GM19324 (cell line): ENCODE results near the gene KIF2C.
"Not testable (repeated sequence)": the region's sequence is repeated elsewhere in the genome, so short reads cannot be mapped to it uniquely, and the experiment has no call there.

Experiments used
- ATAC-seq: cut with Tn5 transposase; IDR thresholded peaks from one replicate; pipeline ENCODE4 v1.9.1; 2021; ENCODE audit warnings: mild to moderate bottlenecking, moderate library complexity; ENCODE audit not compliant: unreplicated experiment, low FRiP score

KIF2C gene

GRCh38 chr1:44739307-44740178 lies at the start of gene KIF2C:
Gene KIF2C (plus strand): TSS chr1:44739837. CDS start chr1:44739933, 96 bp downstream.
- peak; percentile 99 for ATAC-seq

GRCh38 chr1:44693159-44693558 lies 46.5 kb upstream of the KIF2C start:
- no peak for ATAC-seq

GRCh38 chr1:44693900-44694299 lies 45.7 kb upstream of the KIF2C start:
- ATAC-seq, result no peak

- ATAC-seq, result no peak
Measured at GRCh38 chr1:44694863-44695478, 44.7 kb upstream of the KIF2C start.

- no peak for ATAC-seq
Measured at GRCh38 chr1:44695671-44696070, 44.0 kb upstream of the KIF2C start.

- no peak for ATAC-seq
Measured at GRCh38 chr1:44696101-44696500, 43.5 kb upstream of the KIF2C start.

GRCh38 chr1:44696789-44697345 lies 42.8 kb upstream of the KIF2C start:
- no peak for ATAC-seq

GRCh38 chr1:44698138-44698537 lies 41.5 kb upstream of the KIF2C start:
- no peak for ATAC-seq

- ATAC-seq, result not testable (repeated sequence)
Measured at GRCh38 chr1:44699375-44699774, 40.3 kb upstream of the KIF2C start.

GRCh38 chr1:44700573-44700972 lies 39.1 kb upstream of the KIF2C start:
- ATAC-seq, result no peak

- ATAC-seq, result no peak
Measured at GRCh38 chr1:44701141-44701573, 38.5 kb upstream of the KIF2C start.

GRCh38 chr1:44705470-44705869 lies 34.2 kb upstream of the KIF2C start:
- ATAC-seq, result no peak

- no peak for ATAC-seq
Measured at GRCh38 chr1:44705938-44706337, 33.7 kb upstream of the KIF2C start.

GRCh38 chr1:44707112-44707881 lies 32.3 kb upstream of the KIF2C start:
- no peak for ATAC-seq

- no peak for ATAC-seq
Measured at GRCh38 chr1:44707959-44708831, 31.4 kb upstream of the KIF2C start.

GRCh38 chr1:44713321-44713781 lies 26.3 kb upstream of the KIF2C start:
- no peak for ATAC-seq

GRCh38 chr1:44714532-44714931 lies 25.1 kb upstream of the KIF2C start:
- no peak for ATAC-seq

GRCh38 chr1:44714944-44715571 lies 24.6 kb upstream of the KIF2C start:
- ATAC-seq, result no peak

- no peak for ATAC-seq
Measured at GRCh38 chr1:44717156-44717555, 22.5 kb upstream of the KIF2C start.
